Testis (tissue), 2 donors: Measurements from ENCODE around the gene TENM4.

Experiments
- POLR2A ChIP-seq: fragments of 450-650 bp; IDR thresholded peaks from one replicate; pipeline ENCODE4 v1.6.1; 2017; ENCODE audit warnings: antibody characterized with exemption, mild to moderate bottlenecking, moderate library complexity
- TF ChIP-seq, protein P1 (sequence below), 3 experiments: fragments of 450-650 bp in 2 of 3; fragments of 200-600 bp in 1 of 3; sonication (generic) in 1 of 3; IDR thresholded peaks; one replicate each; pipeline ENCODE4 v1.5.1; 2016 to 2019; ENCODE audit warnings: antibody characterized with exemption in 3 of 3, mild to moderate bottlenecking in 2 of 3, moderate library complexity in 1 of 3

DNA sequence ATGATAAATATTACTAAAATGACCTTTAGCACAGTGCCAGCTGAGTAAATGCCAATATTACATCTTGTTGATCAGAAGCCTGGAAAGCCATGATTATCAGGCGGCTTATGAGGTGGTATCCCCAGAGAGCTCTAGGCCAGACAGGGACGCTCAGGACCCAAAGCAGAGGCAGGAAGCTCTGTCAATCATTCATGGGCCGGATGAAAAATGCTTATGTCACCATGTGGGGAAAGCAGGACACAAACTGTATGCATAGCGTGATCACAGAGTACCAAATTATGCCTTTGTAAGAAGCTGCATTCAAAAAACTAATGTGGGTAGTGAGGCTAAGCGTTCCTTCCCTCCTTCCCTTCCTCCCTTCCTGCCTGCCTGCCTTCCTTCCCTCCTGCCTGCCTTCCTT lies 82.6 kb downstream of the TENM4 start:
- TF ChIP-seq, protein P1, sequence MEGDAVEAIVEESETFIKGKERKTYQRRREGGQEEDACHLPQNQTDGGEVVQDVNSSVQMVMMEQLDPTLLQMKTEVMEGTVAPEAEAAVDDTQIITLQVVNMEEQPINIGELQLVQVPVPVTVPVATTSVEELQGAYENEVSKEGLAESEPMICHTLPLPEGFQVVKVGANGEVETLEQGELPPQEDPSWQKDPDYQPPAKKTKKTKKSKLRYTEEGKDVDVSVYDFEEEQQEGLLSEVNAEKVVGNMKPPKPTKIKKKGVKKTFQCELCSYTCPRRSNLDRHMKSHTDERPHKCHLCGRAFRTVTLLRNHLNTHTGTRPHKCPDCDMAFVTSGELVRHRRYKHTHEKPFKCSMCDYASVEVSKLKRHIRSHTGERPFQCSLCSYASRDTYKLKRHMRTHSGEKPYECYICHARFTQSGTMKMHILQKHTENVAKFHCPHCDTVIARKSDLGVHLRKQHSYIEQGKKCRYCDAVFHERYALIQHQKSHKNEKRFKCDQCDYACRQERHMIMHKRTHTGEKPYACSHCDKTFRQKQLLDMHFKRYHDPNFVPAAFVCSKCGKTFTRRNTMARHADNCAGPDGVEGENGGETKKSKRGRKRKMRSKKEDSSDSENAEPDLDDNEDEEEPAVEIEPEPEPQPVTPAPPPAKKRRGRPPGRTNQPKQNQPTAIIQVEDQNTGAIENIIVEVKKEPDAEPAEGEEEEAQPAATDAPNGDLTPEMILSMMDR (IDR thresholded peaks at IDR 0.05) = no peak
- TF ChIP-seq POLR2A = no peak
